ENCODE results near the gene PHAF1.
A peak's percentile ranks its signal among the peaks of the same experiment; 100 is the strongest.

The PHAF1 gene

GRCh38 chr16:67156143-67156844, 46.6 kb downstream of the PHAF1 start:
- no peak for DNase-seq

DNA sequence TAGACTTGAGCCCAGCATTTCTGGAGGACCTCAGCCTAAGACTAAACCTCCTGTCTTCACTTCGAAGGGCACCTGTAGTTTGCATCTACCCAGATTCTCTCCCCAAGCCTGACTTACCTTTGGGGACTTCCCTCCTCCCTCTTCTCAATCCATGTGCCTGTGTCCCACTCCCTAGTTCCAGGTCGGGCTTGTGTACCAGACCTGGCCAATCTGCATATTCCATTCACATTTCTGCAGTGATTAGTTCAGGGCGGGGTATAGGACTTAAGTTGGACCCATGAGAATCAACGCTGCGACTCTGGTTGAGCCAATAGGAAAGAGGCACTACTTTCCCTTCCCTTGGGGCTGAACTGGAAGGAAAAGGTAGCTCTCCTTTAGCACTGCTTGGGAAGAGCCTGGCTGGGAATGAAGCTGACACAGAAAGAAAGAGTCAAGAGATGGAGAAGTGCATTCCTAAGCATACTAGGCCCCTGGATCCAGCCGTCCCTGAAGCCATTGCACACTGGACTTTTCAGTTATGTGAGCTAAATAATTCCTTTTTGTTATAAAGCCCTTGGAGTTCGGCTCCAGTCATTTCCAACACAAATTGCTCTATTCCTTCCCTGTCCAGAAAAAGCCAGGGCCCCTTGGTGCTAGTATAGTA, 47.5 kb downstream of the PHAF1 start:
- no peak for DNase-seq
- intact Hi-C loops (cut with DNase I) = loop anchor here (10.0 kb wide), 3 partner anchors 52 to 212 kb away; partner anchors contain the start of gene PHAF1

More at GRCh38 chr16:67156143-67156844, 46.6 kb downstream of the PHAF1 start:
- intact Hi-C loops (cut with DNase I) = loop anchor here (10.0 kb wide), 3 partner anchors 51 to 211 kb away; partner anchors contain the start of gene PHAF1

GRCh38 chr16:67157892-67158635, 48.3 kb downstream of the PHAF1 start:
- intact Hi-C loops (cut with DNase I) = loop anchor here (10.0 kb wide), 3 partner anchors 53 to 213 kb away; partner anchors contain the start of gene PHAF1
- no peak for DNase-seq

- no peak for DNase-seq
- intact Hi-C loops (cut with DNase I) = loop anchor here (10.0 kb wide), 3 partner anchors 54 to 214 kb away; partner anchors contain the start of gene PHAF1
Measured at GRCh38 chr16:67158637-67159600, 49.2 kb downstream of the PHAF1 start.

DNA sequence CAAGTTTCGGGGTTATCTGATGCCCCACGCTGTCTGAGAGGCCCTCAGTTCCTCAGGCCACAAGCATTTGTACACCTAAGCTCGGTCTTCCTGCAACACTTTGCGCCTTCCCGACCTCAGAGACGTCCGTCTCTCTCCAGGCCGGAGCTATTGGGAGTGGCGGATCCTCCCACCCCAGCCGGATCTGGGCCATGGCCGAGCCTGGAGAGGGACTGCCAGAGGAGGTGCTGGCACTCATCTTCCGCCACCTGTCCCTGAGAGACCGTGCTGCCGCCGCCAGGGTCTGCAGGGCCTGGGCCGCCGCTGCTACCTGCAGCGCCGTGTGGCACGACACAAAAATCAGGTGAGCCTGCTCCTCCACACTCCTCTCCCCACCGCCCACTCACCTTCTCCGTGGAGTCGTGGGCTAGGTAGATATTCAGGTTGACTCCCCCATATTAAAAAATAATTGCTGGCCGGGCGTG, 51.9 kb downstream of the PHAF1 start:
- intact Hi-C loops (cut with DNase I) = no loop called here
- no peak for DNase-seq

DNA sequence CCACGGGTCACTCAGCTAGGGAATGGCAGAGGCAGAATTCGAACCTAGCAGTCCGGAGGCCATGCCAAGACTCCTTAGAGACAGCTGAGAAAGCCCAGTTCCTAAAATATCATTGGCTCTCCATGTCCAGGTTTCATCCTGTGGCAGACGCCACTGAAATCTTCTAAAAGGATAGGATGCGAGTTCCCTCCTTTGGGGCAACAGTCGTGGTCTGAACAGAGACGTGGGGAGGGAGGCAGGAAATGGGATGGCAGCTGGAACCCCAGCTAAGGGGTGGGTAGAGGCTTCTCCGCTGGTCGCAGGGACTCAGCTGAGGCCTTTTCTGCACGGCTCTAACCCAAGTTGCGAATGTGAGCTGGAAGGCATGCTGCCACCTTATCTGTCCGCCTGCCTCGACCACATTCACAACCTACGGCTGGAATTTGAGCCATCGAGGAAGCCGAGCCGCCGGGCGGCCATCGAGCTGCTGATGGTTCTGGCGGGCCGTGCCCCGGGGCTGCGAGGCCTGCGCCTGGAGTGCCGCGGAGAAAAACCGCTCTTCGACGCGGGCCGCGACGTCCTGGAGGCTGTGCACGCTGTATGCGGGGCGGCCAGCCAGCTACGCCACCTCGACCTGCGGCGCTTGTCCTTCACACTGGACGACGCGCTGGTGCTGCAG, 52.9 kb downstream of the PHAF1 start:
- DNase-seq = no peak
- intact Hi-C loops (cut with DNase I) = no loop called here

- intact Hi-C loops (cut with DNase I) = no loop called here
- peak; percentile 71 to 93 (median 86) for DNase-seq
Measured at GRCh38 chr16:67163164-67163998, 53.6 kb downstream of the PHAF1 start.

GRCh38 chr16:67163999-67164558, 54.3 kb downstream of the PHAF1 start:
- peak in 3 of 42 donors; percentile 37 to 55 (median 42) for DNase-seq
- intact Hi-C loops (cut with DNase I) = no loop called here

DNA sequence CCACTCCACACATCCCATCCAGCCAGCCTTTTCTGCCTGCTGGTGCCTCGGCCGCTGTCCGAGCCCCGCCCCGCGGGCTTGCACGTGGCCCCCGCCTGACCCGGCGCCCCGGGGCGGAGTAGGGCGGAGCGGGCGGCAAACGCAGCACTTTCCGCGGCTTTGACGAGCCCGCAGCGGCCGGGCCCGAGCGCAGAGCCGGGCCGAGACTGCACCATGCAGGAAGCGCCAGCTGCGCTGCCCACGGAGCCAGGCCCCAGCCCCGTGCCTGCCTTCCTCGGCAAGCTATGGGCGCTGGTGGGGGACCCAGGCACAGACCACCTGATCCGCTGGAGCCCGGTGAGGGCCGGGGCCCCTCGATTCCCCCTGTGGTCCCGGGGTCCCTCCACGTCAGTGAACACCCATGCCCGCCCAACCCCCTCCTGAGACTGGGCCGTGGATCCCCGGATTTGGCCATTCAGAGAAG, 54.9 kb downstream of the PHAF1 start, which contains the start of gene HSF4:
Gene HSF4 (plus strand): TSS at position 147 of the 463 bp plus-strand sequence. CDS start 67 bp downstream, at position 214.
- peak in 41 of 42 donors; percentile 49 to 87 (median 74) for DNase-seq
- intact Hi-C loops (cut with DNase I) = no loop called here

- no peak for DNase-seq
- intact Hi-C loops (cut with DNase I) = no loop called here
Measured at GRCh38 chr16:67165121-67166078, 55.7 kb downstream of the PHAF1 start.

DNA sequence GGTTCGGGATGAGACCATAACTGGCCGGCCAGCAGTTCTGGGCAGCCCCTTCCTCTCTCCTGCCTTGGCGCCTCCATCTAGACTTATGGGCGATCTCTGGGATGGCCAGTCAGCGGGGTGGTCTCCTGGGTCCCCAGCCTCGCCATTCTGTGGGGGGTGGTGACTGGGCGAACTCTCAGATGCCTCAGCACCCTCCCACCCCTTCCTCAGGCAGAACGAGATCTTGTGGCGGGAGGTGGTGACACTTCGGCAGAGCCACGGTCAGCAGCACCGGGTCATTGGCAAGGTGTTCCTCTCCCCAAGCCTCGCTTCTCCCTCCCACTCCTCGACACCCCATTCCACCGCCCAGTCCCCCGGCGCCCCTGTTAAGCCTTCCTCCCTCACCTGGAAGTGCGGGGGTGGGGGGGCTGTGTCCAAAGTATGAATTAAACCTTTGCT, 56.4 kb downstream of the PHAF1 start:
- intact Hi-C loops (cut with DNase I) = no loop called here
- DNase-seq = no peak

DNA sequence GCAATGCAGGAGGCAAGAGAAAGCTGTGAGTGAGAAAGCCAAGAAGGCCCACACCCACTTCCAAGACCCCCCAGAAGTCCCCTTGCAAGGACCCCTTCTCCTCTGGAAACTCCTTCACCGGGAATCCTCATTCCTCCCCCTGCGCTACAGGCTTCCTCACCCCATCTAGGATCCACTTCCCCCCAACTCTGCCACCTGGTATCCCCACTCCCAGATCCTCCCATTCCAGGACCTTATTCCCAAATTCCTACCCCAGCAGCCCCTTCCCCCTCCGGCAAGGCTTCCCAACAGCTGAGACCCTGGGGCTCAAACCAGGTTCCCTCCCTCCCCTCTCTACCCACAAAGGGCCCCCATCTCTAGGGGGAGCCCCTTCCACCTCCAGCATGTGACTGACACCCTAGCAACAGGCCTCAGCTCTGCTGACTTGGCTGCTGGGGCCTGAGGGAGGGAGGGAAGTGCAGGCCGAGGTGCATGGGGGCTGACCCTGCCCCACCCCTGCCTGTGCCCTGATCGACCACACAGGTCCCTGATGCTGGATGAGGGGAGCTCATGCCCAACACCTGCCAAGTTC, 56.9 kb downstream of the PHAF1 start:
- intact Hi-C loops (cut with DNase I) = no loop called here
- no peak for DNase-seq

GRCh38 chr16:67167588-67167987, 57.8 kb downstream of the PHAF1 start:
- no peak for DNase-seq
- intact Hi-C loops (cut with DNase I) = no loop called here

GRCh38 chr16:67169011-67169451, 59.3 kb downstream of the PHAF1 start:
- no peak for DNase-seq
- intact Hi-C loops (cut with DNase I) = no loop called here

- peak in 17 of 42 donors; percentile 40 to 80 (median 61) for DNase-seq
Measured at GRCh38 chr16:67169642-67170167, 60.0 kb downstream of the PHAF1 start.

More at GRCh38 chr16:67169642-67170167, 60.0 kb downstream of the PHAF1 start:
- intact Hi-C loops (cut with DNase I) = no loop called here

All from head of caudate nucleus (tissue), 42 donors.